ENCODE data around the gene PCARE. TPM values are rescaled to one million over a fixed set of nuclear protein-coding genes. Genes with fewer than 3 reads are reported as not detected.

PCARE gene
- total RNA-seq, 4 donors from 2014 or later, result 0.20 to 0.30 (median 0.21) TPM

GRCh38 chr2:29050591-29050990, 23.7 kb downstream of the PCARE start:
- Histone ChIP-seq H3K9me3 (no peaks in the 10 kb centered on the region), H3K27ac (no peak overlapping the region), H3K36me3 (peaks cover 0 to 7% (median 0%) of the 10 kb centered on the region in 3 donors), H3K4me1 (peaks cover 0 to 11% (median 2%) of the 10 kb centered on the region in 4 donors), H3K27me3 (no peaks in the 10 kb centered on the region), H3K4me3 (no peak overlapping the region)
- no peak for TF ChIP-seq CTCF (IDR thresholded peaks at IDR 0.05)
- TF ChIP-seq POLR2A (IDR thresholded peaks at IDR 0.05), result no peak
- no peak for DNase-seq (ENCODE audit: low spot score in 2 of 2)
- WGBS, 2 donors, result 86 to 89% methylated on average over 5 to 8 of the region's 8 CpGs

GRCh38 chr2:29047083-29047845, 27.1 kb downstream of the PCARE start:
- 93 to 96% methylated on average over 9 of the region's 9 CpGs for WGBS, 2 donors
- TF ChIP-seq EP300 (IDR thresholded peaks at IDR 0.05), result no peak
- no peak for TF ChIP-seq POLR2A (IDR thresholded peaks at IDR 0.05)
- no peak for TF ChIP-seq CTCF (IDR thresholded peaks at IDR 0.05)
- Histone ChIP-seq H3K27me3 (no peaks in the 10 kb centered on the region), H3K4me3 (no peak overlapping the region), H3K9me3 (no peaks in the 10 kb centered on the region), H3K4me1 (peaks cover 0 to 4% (median 0%) of the 10 kb centered on the region in 4 donors), H3K27ac (no peak overlapping the region), H3K36me3 (peaks cover 0 to 7% (median 0%) of the 10 kb centered on the region in 3 donors)
- no peak for DNase-seq (ENCODE audit: low spot score in 2 of 2)

- H3K9me3 ChIP-seq, result no peaks in the 10 kb centered on the region
- no peaks in the 10 kb centered on the region for H3K27me3 ChIP-seq
- DNase-seq (ENCODE audit: low spot score in 2 of 2), result no peak
Measured at GRCh38 chr2:29046321-29046720, 28.0 kb downstream of the PCARE start.

GRCh38 chr2:29044459-29044858, 29.9 kb downstream of the PCARE start:
- H3K36me3 ChIP-seq, result peaks cover 0 to 7% (median 0%) of the 10 kb centered on the region in 3 donors
- H3K27me3 ChIP-seq, result no peaks in the 10 kb centered on the region
- no peaks in the 10 kb centered on the region for H3K9me3 ChIP-seq
- H3K27ac ChIP-seq, result no peak overlapping the region
- DNase-seq (ENCODE audit: low spot score in 2 of 2), result no peak
- no peak overlapping the region for H3K4me3 ChIP-seq
- WGBS, 2 donors, result 91 to 98% methylated on average over 2 to 4 of the region's 4 CpGs
- TF ChIP-seq EP300 (IDR thresholded peaks at IDR 0.05), result no peak
- no peak for TF ChIP-seq CTCF (IDR thresholded peaks at IDR 0.05)
- TF ChIP-seq POLR2A (IDR thresholded peaks at IDR 0.05), result no peak
- peaks cover 0 to 7% (median 0%) of the 10 kb centered on the region in 4 donors for H3K4me1 ChIP-seq

More at GRCh38 chr2:29046321-29046720, 28.0 kb downstream of the PCARE start:
- H3K36me3 ChIP-seq, result peaks cover 0 to 7% (median 0%) of the 10 kb centered on the region in 3 donors
- WGBS, 2 donors, result 90 to 93% methylated on average over 2 of the region's 2 CpGs
- no peak overlapping the region for H3K4me3 ChIP-seq
- peaks cover 0 to 7% (median 0%) of the 10 kb centered on the region in 4 donors for H3K4me1 ChIP-seq
- H3K27ac ChIP-seq, result no peak overlapping the region
- TF ChIP-seq POLR2A (IDR thresholded peaks at IDR 0.05) (no peak), CTCF (IDR thresholded peaks at IDR 0.05) (no peak), EP300 (IDR thresholded peaks at IDR 0.05) (no peak)

- H3K4me3 ChIP-seq, result no peak overlapping the region
- WGBS, 2 donors, result 30 to 51% methylated on average over 9 of the region's 9 CpGs
- no peaks in the 10 kb centered on the region for H3K9me3 ChIP-seq
- H3K36me3 ChIP-seq, result peaks cover 0 to 7% (median 0%) of the 10 kb centered on the region in 3 donors
- DNase-seq (ENCODE audit: low spot score in 2 of 2), result no peak
- TF ChIP-seq EP300 (IDR thresholded peaks at IDR 0.05), result no peak
- TF ChIP-seq CTCF (IDR thresholded peaks at IDR 0.05), result no peak
- no peak for TF ChIP-seq POLR2A (IDR thresholded peaks at IDR 0.05)
- H3K27me3 ChIP-seq, result no peaks in the 10 kb centered on the region
- H3K27ac ChIP-seq, result no peak overlapping the region
- H3K4me1 ChIP-seq, result peaks cover 0 to 7% (median 0%) of the 10 kb centered on the region in 4 donors
Measured at GRCh38 chr2:29042561-29043075, 31.7 kb downstream of the PCARE start.
